ENCODE measurements around the gene SVIL.
"Not testable (repeated sequence)": the region's sequence is repeated elsewhere in the genome, so short reads cannot be mapped to it uniquely, and the experiment has no call there.

The SVIL gene

GRCh38 chr10:29535012-29535777 lies 99.6 kb downstream of the SVIL start:
- peak; percentile 57 for DNase-seq

GRCh38 chr10:29534590-29534989 lies 100.2 kb downstream of the SVIL start:
- DNase-seq, result no peak

- DNase-seq, result no peak
Observed at GRCh38 chr10:29533696-29534285, 101.0 kb downstream of the SVIL start.

- no peak for DNase-seq
Observed at GRCh38 chr10:29533046-29533445, 101.7 kb downstream of the SVIL start.

- no peak for DNase-seq
Observed at GRCh38 chr10:29532256-29532878, 102.4 kb downstream of the SVIL start.

GRCh38 chr10:29530112-29530976 lies 104.4 kb downstream of the SVIL start:
- DNase-seq, result no peak

GRCh38 chr10:29529146-29529545 lies 105.6 kb downstream of the SVIL start:
- DNase-seq, result no peak

GRCh38 chr10:29525762-29526161 lies 109.0 kb downstream of the SVIL start:
- no peak for DNase-seq

- no peak for DNase-seq
Observed at GRCh38 chr10:29524720-29525119, 110.1 kb downstream of the SVIL start.

- DNase-seq, result no peak
Observed at GRCh38 chr10:29524294-29524693, 110.5 kb downstream of the SVIL start.

GRCh38 chr10:29522918-29523317 lies 111.9 kb downstream of the SVIL start:
- no peak for DNase-seq

GRCh38 chr10:29522061-29522855 lies 112.5 kb downstream of the SVIL start:
- DNase-seq, result peak; percentile 49

GRCh38 chr10:29519659-29520058 lies 115.1 kb downstream of the SVIL start:
- DNase-seq, result no peak

GRCh38 chr10:29517352-29517923 lies 117.3 kb downstream of the SVIL start:
- no peak for DNase-seq

- peak; percentile 69 for DNase-seq
Observed at GRCh38 chr10:29516309-29516932, 118.3 kb downstream of the SVIL start.

- DNase-seq, result not testable (repeated sequence)
Observed at GRCh38 chr10:29515879-29516278, 118.9 kb downstream of the SVIL start.

- not testable (repeated sequence) for DNase-seq
Observed at GRCh38 chr10:29515104-29515503, 119.7 kb downstream of the SVIL start.

GRCh38 chr10:29514306-29514705 lies 120.5 kb downstream of the SVIL start:
- no peak for DNase-seq

- no peak for DNase-seq
Observed at GRCh38 chr10:29512425-29512974, 122.3 kb downstream of the SVIL start.

- DNase-seq, result not testable (repeated sequence)
Observed at GRCh38 chr10:29511806-29512205, 123.0 kb downstream of the SVIL start.

Data from left hindlimb (tissue), 1 donor.